CD4-positive, CD25-positive, alpha-beta regulatory T cell (primary cell): ENCODE measurements around the gene CDH24. TPM values are rescaled to one million over a fixed set of nuclear protein-coding genes. Genes with fewer than 3 reads are reported as not detected.

Experiments used
- ATAC-seq, 2 donors: fragments of 150-1000 bp; cut with Tn5 transposase; one replicate each; pipeline ENCODE4 v1.10.0; 2021; ENCODE audit warnings: low read depth in 2 of 2, moderate number of reproducible peaks in 2 of 2, moderate library complexity in 1 of 2
- DNase-seq, 3 donors: peaks; one replicate each; pipeline versions ENCODE4 v3.0.0 to v3.0.0-alpha.2; 2012 to 2022; ENCODE audit warnings: mixed read lengths in 1 of 3
- H3K27ac ChIP-seq: one replicate; pipeline ENCODE4 v1.7.0; 2013; ENCODE audit warnings: mild to moderate bottlenecking, low read length; ENCODE audit not compliant: insufficient read depth, poor library complexity, severe bottlenecking
- H3K27me3 ChIP-seq: one replicate; pipeline ENCODE4 v1.7.0; 2013; ENCODE audit warnings: low read length; ENCODE audit not compliant: control insufficient read depth, insufficient read depth
- H3K36me3 ChIP-seq: one replicate; pipeline ENCODE4 v1.7.0; 2013; ENCODE audit warnings: mild to moderate bottlenecking, low read length, moderate library complexity; ENCODE audit not compliant: control insufficient read depth, insufficient read depth
- H3K4me1 ChIP-seq: 2 replicates; pipeline ENCODE4 v1.7.0; 2013; ENCODE audit warnings: mild to moderate bottlenecking, low read length; ENCODE audit not compliant: insufficient read depth, control insufficient read depth, poor library complexity, severe bottlenecking
- H3K4me3 ChIP-seq: one replicate; pipeline ENCODE4 v1.7.0; 2013; ENCODE audit warnings: low read depth, mild to moderate bottlenecking, low read length, moderate library complexity
- H3K9me3 ChIP-seq, 2 experiments: 1 replicate in 1 of 2; 2 replicates in 1 of 2; pipeline ENCODE4 v1.7.0; 2013; ENCODE audit warnings: low read length in 2 of 2, mild to moderate bottlenecking in 1 of 2, moderate library complexity in 1 of 2; ENCODE audit not compliant: control insufficient read depth in 2 of 2
- H3K27ac Mint-ChIP-seq, 3 donors: one replicate each; pipeline ENCODE4 v1.8.0; 2020 to 2022; ENCODE audit warnings: mild to moderate bottlenecking in 3 of 3, mixed read lengths in 3 of 3, moderate library complexity in 2 of 3
- H3K27me3 Mint-ChIP-seq: one replicate; pipeline ENCODE4 v1.8.0; 2022; ENCODE audit warnings: mild to moderate bottlenecking, mixed read lengths
- H3K36me3 Mint-ChIP-seq: one replicate; pipeline ENCODE4 v1.8.0; 2020; ENCODE audit warnings: mixed read lengths
- H3K4me1 Mint-ChIP-seq, 4 donors: one replicate each; pipeline ENCODE4 v1.8.0; 2020 to 2022; ENCODE audit warnings: mixed read lengths in 4 of 4, mild to moderate bottlenecking in 1 of 4
- H3K4me3 Mint-ChIP-seq, 4 donors: one replicate each; pipeline ENCODE4 v1.8.0; 2020 to 2022; ENCODE audit warnings: mild to moderate bottlenecking in 4 of 4, mixed read lengths in 4 of 4, moderate library complexity in 3 of 4
- H3K9me3 Mint-ChIP-seq, 7 donors: one replicate each; pipeline ENCODE4 v1.8.0; 2020 to 2022; ENCODE audit warnings: mixed read lengths in 7 of 7, mild to moderate bottlenecking in 3 of 7, moderate library complexity in 2 of 7
- polyA plus RNA-seq, 4 donors: library from polyadenylated mRNA; unstranded; fragments of 300-500 nt; fragmentation: Illumina TruSeq; gene quantifications; one replicate each; pipeline ENCODE4 v1.2.3, GENCODE V29; 2021
- total RNA-seq: library from RNA; stranded (reverse); gene quantifications from one replicate; pipeline ENCODE4 v1.2.3, GENCODE V29; 2022

CDH24 gene
- total and polyA plus RNA-seq, 5 donors from 2014 or later, result 0.17 to 2.9 (median 0.29) TPM

GRCh38 chr14:23102801-23103200 lies 45.5 kb upstream of the CDH24 start:
- Histone ChIP-seq H3K27me3 (no peaks in the 10 kb centered on the region), H3K9me3 (no peaks in the 10 kb centered on the region), H3K27ac (no peak overlapping the region), H3K36me3 (peaks cover 11% of the 10 kb centered on the region), H3K4me1 (no peaks in the 10 kb centered on the region), H3K4me3 (no peak overlapping the region)
- DNase-seq (no peak), ATAC-seq (no peak)
- H3K27ac Mint-ChIP-seq, result peak overlapping the region in 1 of 3 donors; percentile 76
- H3K9me3 Mint-ChIP-seq, result no peaks in the 10 kb centered on the region
- peaks cover 6% of the 10 kb centered on the region for H3K36me3 Mint-ChIP-seq
- H3K4me1 Mint-ChIP-seq, result peaks cover 3 to 17% (median 4%) of the 10 kb centered on the region in 4 donors
- peaks cover 7% of the 10 kb centered on the region for H3K27me3 Mint-ChIP-seq
- H3K4me3 Mint-ChIP-seq, result no peak overlapping the region

- Histone ChIP-seq H3K36me3 (peaks cover 17% of the 10 kb centered on the region), H3K4me3 (no peak overlapping the region), H3K9me3 (no peaks in the 10 kb centered on the region), H3K27me3 (no peaks in the 10 kb centered on the region), H3K4me1 (peaks cover 2% of the 10 kb centered on the region), H3K27ac (no peak overlapping the region)
- no peaks in the 10 kb centered on the region for H3K9me3 Mint-ChIP-seq
- ATAC-seq (no peak), DNase-seq (no peak)
- H3K4me1 Mint-ChIP-seq, result peaks cover 8 to 17% (median 10%) of the 10 kb centered on the region in 4 donors
- peak overlapping the region in 1 of 3 donors; percentile 91 for H3K27ac Mint-ChIP-seq
- peak overlapping the region in 1 of 4 donors; percentile 8 for H3K4me3 Mint-ChIP-seq
- peaks cover 7% of the 10 kb centered on the region for H3K27me3 Mint-ChIP-seq
- H3K36me3 Mint-ChIP-seq, result peaks cover 13% of the 10 kb centered on the region
These were observed 44.8 kb upstream of the CDH24 start for GRCh38 chr14:23101986-23102625.

GRCh38 chr14:23101213-23101970 lies 44.1 kb upstream of the CDH24 start:
- H3K27ac Mint-ChIP-seq, result no peak overlapping the region
- no peak for DNase-seq

GRCh38 chr14:23099212-23099861 lies 42.0 kb upstream of the CDH24 start:
- DNase-seq (no peak), ATAC-seq (no peak)
- peak overlapping the region in 1 of 3 donors; percentile 52 for H3K27ac Mint-ChIP-seq
- H3K36me3 Mint-ChIP-seq, result peaks cover 16% of the 10 kb centered on the region
- Histone ChIP-seq H3K36me3 (peaks cover 17% of the 10 kb centered on the region), H3K27ac (no peak overlapping the region), H3K9me3 (no peaks in the 10 kb centered on the region), H3K4me3 (no peak overlapping the region), H3K4me1 (peaks cover 18% of the 10 kb centered on the region), H3K27me3 (no peaks in the 10 kb centered on the region)
- no peaks in the 10 kb centered on the region for H3K9me3 Mint-ChIP-seq
- H3K4me3 Mint-ChIP-seq, result no peak overlapping the region
- H3K4me1 Mint-ChIP-seq, result peaks cover 13 to 18% (median 15%) of the 10 kb centered on the region in 4 donors
- H3K27me3 Mint-ChIP-seq, result peaks cover 4% of the 10 kb centered on the region

More at GRCh38 chr14:23101213-23101970, 44.1 kb upstream of the CDH24 start:
- Mint-ChIP-seq H3K9me3 (no peaks in the 10 kb centered on the region), H3K36me3 (peaks cover 16% of the 10 kb centered on the region), H3K27me3 (peaks cover 4% of the 10 kb centered on the region), H3K4me1 (peaks cover 10 to 18% (median 15%) of the 10 kb centered on the region in 4 donors), H3K4me3 (peak overlapping the region in 1 of 4 donors; percentile 12)
- Histone ChIP-seq H3K4me3 (no peak overlapping the region), H3K27me3 (no peaks in the 10 kb centered on the region), H3K27ac (no peak overlapping the region), H3K4me1 (peaks cover 9% of the 10 kb centered on the region), H3K36me3 (peaks cover 17% of the 10 kb centered on the region), H3K9me3 (no peaks in the 10 kb centered on the region)
- no peak for ATAC-seq

- Histone ChIP-seq H3K4me3 (peak overlapping the region; percentile 98), H3K27ac (no peak overlapping the region), H3K36me3 (peaks cover 17% of the 10 kb centered on the region), H3K4me1 (peaks cover 33% of the 10 kb centered on the region), H3K27me3 (no peaks in the 10 kb centered on the region), H3K9me3 (no peaks in the 10 kb centered on the region)
- DNase-seq (no peak), ATAC-seq (no peak)
- Mint-ChIP-seq H3K4me3 (peak overlapping the region in 1 of 4 donors; percentile 56), H3K27ac (peak overlapping the region in 1 of 3 donors; percentile 76), H3K36me3 (peaks cover 16% of the 10 kb centered on the region), H3K4me1 (peaks cover 13 to 27% (median 22%) of the 10 kb centered on the region in 4 donors), H3K27me3 (peaks cover 4% of the 10 kb centered on the region), H3K9me3 (no peaks in the 10 kb centered on the region)
These were observed 40.5 kb upstream of the CDH24 start for GRCh38 chr14:23097786-23098185.

- no peaks in the 10 kb centered on the region for H3K9me3 ChIP-seq
- H3K4me3 Mint-ChIP-seq, result no peak within 1 kb of the TSS
- H3K27ac Mint-ChIP-seq, result no peak within 1 kb of the TSS
- H3K4me1 Mint-ChIP-seq, result peaks cover 14 to 43% (median 32%) of the 10 kb centered on the region in 4 donors
- peak within 1 kb of the TSS; percentile 98 for H3K4me3 ChIP-seq
- DNase-seq (peak; percentile 99 to 100 (median 100)), ATAC-seq (peak; percentile 91 to 93)
- peaks cover 40% of the 10 kb centered on the region for H3K36me3 ChIP-seq
- H3K27me3 ChIP-seq, result no peaks in the 10 kb centered on the region
- H3K36me3 Mint-ChIP-seq, result peaks cover 24% of the 10 kb centered on the region
- H3K9me3 Mint-ChIP-seq, result no peaks in the 10 kb centered on the region
- H3K27ac ChIP-seq, result peak within 1 kb of the TSS; percentile 99
- no peaks in the 10 kb centered on the region for H3K27me3 Mint-ChIP-seq
- H3K4me1 ChIP-seq, result peaks cover 36% of the 10 kb centered on the region
These were observed 38.1 kb upstream of the CDH24 start, which contains the start of gene C14orf119 for GRCh38 chr14:23095196-23096108. C14orf119 (plus strand) TSS chr14:23095505; CDS start chr14:23097659, 2,154 bp downstream.
